C1 segment of cervical spinal cord (tissue), 14 donors: ENCODE results near the gene CPSF6.

Experiments
- DNase-seq, 14 donors: peaks; one replicate each; lab custom pipeline; 2025; lab: John Stamatoyannopoulos, UW

CPSF6 gene

GRCh38 chr12:69321351-69321750 is 82.0 kb downstream of the CPSF6 start:
- DNase-seq: no peak
